H1 (cell line): ENCODE measurements around the gene INPP4B. TPM values are rescaled to one million over a fixed set of nuclear protein-coding genes. Genes with fewer than 3 reads are reported as not detected.

Experiments used
- CTCF ChIA-PET: fragments of 300-600 bp; sonication (Branson Sonifier 250); formaldehyde crosslinking; loops from one replicate; lab custom pipeline; 2021; ENCODE audit not compliant: partially characterized antibody; lab: Charles Lee
- POLR2A ChIA-PET: fragments of 300-600 bp; sonication (Branson Sonifier 250); formaldehyde crosslinking; loops from one replicate; lab custom pipeline; 2021; ENCODE audit warnings: inconsistent platforms; ENCODE audit not compliant: partially characterized antibody; lab: Charles Lee
- DNase-seq, 2 experiments: peaks; one replicate each; pipeline versions ENCODE4 v3.0.0 to v3.0.0-alpha.2; 2010 to 2022; ENCODE audit warnings: low spot score in 2 of 2, low read depth in 1 of 2, mixed read lengths in 1 of 2
- FAIRE-seq: peaks from 2 replicates; lab custom pipeline; 2011; peaks lifted over from hg19 to GRCh38; lab: Jason Lieb, UNC
- H2AFZ ChIP-seq: 2 replicates; pipeline ENCODE4 v1.8.1; 2012; ENCODE audit warnings: low read length, inconsistent platforms
- H2AK5ac ChIP-seq: 2 replicates; pipeline ENCODE4 v1.6.1; 2013; ENCODE audit warnings: low read depth, low read length
- H2BK120ac ChIP-seq: replicated peaks from 2 replicates; pipeline ENCODE3; 2013; ENCODE audit warnings: low read depth, low read length, inconsistent platforms
- H2BK12ac ChIP-seq: 2 replicates; pipeline ENCODE4 v1.6.1; 2013; ENCODE audit warnings: low read depth, low read length
- H2BK15ac ChIP-seq: 2 replicates; pipeline ENCODE4 v1.6.1; 2013; ENCODE audit warnings: low read length
- H2BK20ac ChIP-seq: 2 replicates; pipeline ENCODE4 v1.6.1; 2013; ENCODE audit warnings: low read length
- H2BK5ac ChIP-seq: 2 replicates; pipeline ENCODE4 v1.6.1; 2013; ENCODE audit warnings: low read depth, low read length
- H3K14ac ChIP-seq: 2 replicates; pipeline ENCODE4 v1.6.1; 2013; ENCODE audit warnings: inconsistent platforms; ENCODE audit not compliant: insufficient read length
- H3K18ac ChIP-seq: 2 replicates; pipeline ENCODE4 v1.6.1; 2013; ENCODE audit warnings: low read length; ENCODE audit errors: extremely low read depth
- H3K23ac ChIP-seq: 2 replicates; pipeline ENCODE4 v1.6.1; 2013; ENCODE audit warnings: inconsistent platforms; ENCODE audit not compliant: insufficient read length
- H3K23me2 ChIP-seq: 2 replicates; pipeline ENCODE4 v1.6.1; 2013; ENCODE audit warnings: low read depth, low read length
- H3K27ac ChIP-seq: 2 replicates; pipeline ENCODE4 v1.6.1; 2011; ENCODE audit warnings: low read depth, low read length, inconsistent platforms
- H3K27me3 ChIP-seq, 4 experiments: replicated peaks in 1 of 4; 1 replicate in 1 of 4; 2 replicates in 3 of 4; pipeline versions ENCODE4 v1.6.1 to v1.8.1; 2011 to 2013; ENCODE audit warnings: low read length in 3 of 4, mild to moderate bottlenecking in 3 of 4, inconsistent platforms in 2 of 4, mixed read lengths in 2 of 4, moderate library complexity in 1 of 4; ENCODE audit not compliant: control insufficient read depth in 3 of 4, insufficient read depth in 3 of 4; ENCODE audit errors: extremely low read depth in 1 of 4
- H3K36me3 ChIP-seq, 4 experiments: 2 replicates each; pipeline versions ENCODE4 v1.6.1 to v1.8.1; 2011 to 2013; ENCODE audit warnings: mild to moderate bottlenecking in 4 of 4, low read length in 3 of 4, moderate library complexity in 2 of 4, control low read depth in 1 of 4, inconsistent platforms in 1 of 4; ENCODE audit not compliant: insufficient read depth in 4 of 4, control insufficient read depth in 2 of 4
- H3K4ac ChIP-seq: replicated peaks from 2 replicates; pipeline ENCODE3; 2013; ENCODE audit warnings: low read length, low read depth, mixed read lengths, inconsistent platforms; ENCODE audit not compliant: insufficient read length
- H3K4me1 ChIP-seq, 4 experiments: replicated peaks in 1 of 4; 1 replicate in 1 of 4; 2 replicates in 3 of 4; pipeline versions ENCODE4 v1.6.1 to v1.8.1; 2011 to 2013; ENCODE audit warnings: low read length in 3 of 4, inconsistent platforms in 2 of 4, mixed read lengths in 1 of 4; ENCODE audit not compliant: insufficient read depth in 4 of 4, control insufficient read depth in 3 of 4
- H3K4me2 ChIP-seq, 2 experiments: 2 replicates each; pipeline versions ENCODE4 v1.6.1 to v1.8.1; 2011 to 2013; ENCODE audit warnings: low read depth in 2 of 2, low read length in 2 of 2, control low read depth in 1 of 2, inconsistent platforms in 1 of 2, mild to moderate bottlenecking in 1 of 2; ENCODE audit not compliant: insufficient read depth in 1 of 2
- H3K4me3 ChIP-seq, 4 experiments: fragments of 200-600, 300-600 bp in 1 of 4; sonication (generic), shearing (Covaris generic), sonication (Bioruptor Twin) in 1 of 4; 2 replicates each; pipeline versions ENCODE4 v1.5.1 to v1.8.1; 2011 to 2016; ENCODE audit warnings: low read length in 4 of 4, low read depth in 3 of 4, control low read depth in 2 of 4, inconsistent platforms in 2 of 4, mild to moderate bottlenecking in 2 of 4, mixed read lengths in 1 of 4, moderate library complexity in 1 of 4; ENCODE audit not compliant: insufficient read depth in 2 of 4; ENCODE audit errors: extremely low read depth in 1 of 4
- H3K56ac ChIP-seq: replicated peaks from 2 replicates; pipeline ENCODE3; 2013; ENCODE audit warnings: low read depth, mild to moderate bottlenecking, mixed read lengths, low read length, inconsistent platforms; ENCODE audit not compliant: insufficient read length
- H3K79me1 ChIP-seq: 2 replicates; pipeline ENCODE4 v1.6.1; 2013; ENCODE audit warnings: low read depth, low read length, control low read depth
- H3K79me2 ChIP-seq, 2 experiments: 2 replicates each; pipeline versions ENCODE4 v1.6.1 to v1.8.1; 2012 to 2013; ENCODE audit warnings: low read length in 2 of 2, mild to moderate bottlenecking in 2 of 2, inconsistent platforms in 1 of 2; ENCODE audit not compliant: insufficient read depth in 2 of 2, control insufficient read depth in 1 of 2
- H3K9ac ChIP-seq, 4 experiments: replicated peaks in 1 of 4; 1 replicate in 1 of 4; 2 replicates in 3 of 4; pipeline versions ENCODE4 v1.6.1 to v1.8.1; 2011 to 2013; ENCODE audit warnings: low read depth in 3 of 4, low read length in 3 of 4, control low read depth in 2 of 4, mild to moderate bottlenecking in 2 of 4, moderate library complexity in 2 of 4, inconsistent platforms in 1 of 4; ENCODE audit errors: extremely low read depth in 1 of 4
- H3K9me3 ChIP-seq, 2 experiments: 2 replicates each; pipeline versions ENCODE4 v1.6.1 to v1.8.1; 2012 to 2013; ENCODE audit warnings: mild to moderate bottlenecking in 2 of 2, moderate library complexity in 2 of 2, control low read depth in 1 of 2, inconsistent platforms in 1 of 2, low read depth in 1 of 2, low read length in 1 of 2, mixed read lengths in 1 of 2; ENCODE audit not compliant: insufficient read depth in 2 of 2
- H4K20me1 ChIP-seq, 2 experiments: replicated peaks in 1 of 2; 2 replicates each; pipeline versions ENCODE3 to v1.8.1; 2011 to 2013; ENCODE audit warnings: inconsistent platforms in 2 of 2, low read length in 2 of 2, mild to moderate bottlenecking in 1 of 2; ENCODE audit not compliant: insufficient read depth in 2 of 2, control insufficient read depth in 1 of 2
- H4K5ac ChIP-seq: 2 replicates; pipeline ENCODE4 v1.6.1; 2013; ENCODE audit warnings: low read length, low read depth, mixed read lengths, inconsistent platforms; ENCODE audit not compliant: insufficient read length
- H4K8ac ChIP-seq: 2 replicates; pipeline ENCODE4 v1.8.0; 2013; ENCODE audit warnings: mild to moderate bottlenecking, moderate library complexity, low read length, inconsistent platforms; ENCODE audit not compliant: insufficient read depth; ENCODE audit errors: extremely low read depth
- H4K91ac ChIP-seq: replicated peaks from 2 replicates; pipeline ENCODE3; 2013; ENCODE audit warnings: low read length, mixed read lengths, inconsistent platforms; ENCODE audit not compliant: insufficient read length
- BRCA1 ChIP-seq: IDR thresholded peaks from 2 replicates; pipeline ENCODE4 v1.6.1; 2012; ENCODE audit warnings: low read depth, low read length, improper control_type of control experiment
- HDAC6 ChIP-seq: IDR thresholded peaks from one replicate; pipeline ENCODE4 v1.7.1; 2012; ENCODE audit warnings: low read depth, mild to moderate bottlenecking, inconsistent platforms, low read length, moderate library complexity
- JUN ChIP-seq: IDR thresholded peaks from 2 replicates; pipeline ENCODE4 v1.6.1; 2011; ENCODE audit warnings: low read depth, mild to moderate bottlenecking, improper control_type of control experiment, low read length
- KDM1A ChIP-seq: fragments of 200-600, 300-600 bp; sonication (generic); IDR thresholded peaks from 2 replicates; pipeline ENCODE4 v1.7.1; 2016; ENCODE audit warnings: mild to moderate bottlenecking, low read length, borderline replicate concordance
- MAFK ChIP-seq: IDR thresholded peaks from 2 replicates; pipeline ENCODE4 v1.6.1; 2012; ENCODE audit warnings: low read depth, mild to moderate bottlenecking, improper control_type of control experiment, low read length
- POU5F1 ChIP-seq: IDR thresholded peaks from 2 replicates; pipeline ENCODE4 v1.6.1; 2011; ENCODE audit warnings: low read depth, mild to moderate bottlenecking, low read length, moderate library complexity
- RFX5 ChIP-seq: IDR thresholded peaks from 2 replicates; pipeline ENCODE4 v1.6.1; 2011; ENCODE audit warnings: low read depth, low read length, improper control_type of control experiment, borderline replicate concordance
- SIRT6 ChIP-seq: IDR thresholded peaks from one replicate; pipeline ENCODE4 v1.7.1; 2012; ENCODE audit warnings: low read length, inconsistent platforms
- TCF12 ChIP-seq: IDR thresholded peaks from 2 replicates; pipeline ENCODE4 v1.6.1; 2011; ENCODE audit warnings: low read depth, mild to moderate bottlenecking, low read length
- TEAD4 ChIP-seq: IDR thresholded peaks from 2 replicates; pipeline ENCODE4 v1.6.1; 2012; ENCODE audit warnings: low read depth, low read length, inconsistent platforms, mixed read lengths
- ZNF274 ChIP-seq: IDR thresholded peaks from 2 replicates; pipeline ENCODE4 v1.7.0; 2012; ENCODE audit warnings: low read length, borderline replicate concordance; ENCODE audit errors: extremely low read depth
- WGBS, 2 experiments: shearing (Covaris generic) in 1 of 2; methylation state at CpG; one replicate each; pipeline versions ENCODE4 v1.1.6 to v1.1.7; 2013 to 2015; ENCODE audit warnings: low lambda C conversion rate in 2 of 2, mixed read lengths in 2 of 2, inconsistent platforms in 1 of 2, low coverage in 1 of 2, missing lambda C conversion rate in 1 of 2; ENCODE audit not compliant: insufficient replicate concordance in 2 of 2, insufficient coverage in 1 of 2, insufficient read length in 1 of 2; ENCODE audit errors: extremely low coverage in 1 of 2, missing lambda C conversion rate in 1 of 2; 5-methylcytosine and 5-hydroxymethylcytosine counted together
- polyA plus RNA-seq, 7 experiments: library from polyadenylated mRNA; depleted of rRNA in 3 of 7; stranded (reverse) in 5 of 7; unstranded in 2 of 7; fragments of >200 nt in 5 of 7; fragments of 200-250 nt in 2 of 7; gene quantifications; 1 replicate in 5 of 7; 2 replicates in 1 of 7; 4 replicates in 1 of 7; pipeline versions ENCODE4 v1.2.1 to v1.2.3, GENCODE V29; 2011 to 2013; ENCODE audit warnings: missing spikeins in 2 of 7, mixed read lengths in 2 of 7
- total RNA-seq: library from RNA; stranded (reverse); fragmentation: NEBNext Ultra II Directional; extraction: Animal tissue kit (Norgen Biotek cat#: 25700); gene quantifications from 2 replicates; pipeline ENCODE4 v1.2.1, GENCODE V29; 2021
- TF ChIP-seq, protein P1 (sequence below), 3 experiments: IDR thresholded peaks; 1 replicate in 2 of 3; 2 replicates in 1 of 3; pipeline versions ENCODE4 v1.5.1 to v1.6.1; 2011; ENCODE audit warnings: low read length in 3 of 3, mild to moderate bottlenecking in 3 of 3, inconsistent platforms in 2 of 3, low read depth in 1 of 3, moderate library complexity in 1 of 3; ENCODE audit not compliant: insufficient read depth in 1 of 3; ENCODE audit errors: control extremely low read depth in 1 of 3
- TF ChIP-seq, protein P2 (sequence below): IDR thresholded peaks from 2 replicates; pipeline ENCODE4 v1.6.1; 2012; ENCODE audit warnings: inconsistent platforms

Gene INPP4B
- total and polyA plus RNA-seq, 2 of the 8 experiments (the other 6 are each of a cell fraction or from before 2014, with no cell fraction given): 0.11 to 0.54 TPM

DNA sequence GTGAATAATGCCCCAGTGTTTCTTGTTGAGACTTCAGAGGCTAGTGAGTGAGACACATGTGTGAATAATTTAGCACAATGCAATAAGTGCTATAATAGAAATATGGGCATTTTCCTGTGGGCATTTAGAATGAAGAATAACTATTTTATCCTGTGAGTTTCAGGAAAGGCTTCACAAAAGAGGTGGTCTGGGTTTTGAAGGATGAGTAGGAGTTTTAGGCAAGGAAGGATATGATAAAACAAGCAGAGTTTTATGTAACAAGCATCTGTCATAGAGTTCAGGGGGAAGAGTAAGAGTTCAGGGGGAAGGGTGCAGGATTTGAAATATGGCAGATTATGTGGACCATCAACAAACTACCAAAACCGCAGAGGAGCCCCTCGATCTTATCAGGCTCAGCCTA lies 529.2 kb downstream of the INPP4B start:
- H3K27ac ChIP-seq: no peak overlapping the region
- no peak overlapping the region for H3K56ac ChIP-seq
- no peak overlapping the region for H2BK12ac ChIP-seq
- H4K5ac ChIP-seq: no peak overlapping the region
- H2BK15ac ChIP-seq: no peak overlapping the region
- no peak overlapping the region for H3K4me3 ChIP-seq
- no peaks in the 10 kb centered on the region for H3K23me2 ChIP-seq
- FAIRE-seq (no peak), DNase-seq (no peak)
- no peak overlapping the region for H3K4ac ChIP-seq
- H3K9me3 ChIP-seq: no peaks in the 10 kb centered on the region
- no peak overlapping the region for H2BK120ac ChIP-seq
- no peak overlapping the region for H3K14ac ChIP-seq
- H2AK5ac ChIP-seq: no peak overlapping the region
- H3K79me1 ChIP-seq: no peaks in the 10 kb centered on the region
- no peak overlapping the region for H2AFZ ChIP-seq
- no peak overlapping the region for H2BK5ac ChIP-seq
- no peaks in the 10 kb centered on the region for H3K4me1 ChIP-seq
- H3K79me2 ChIP-seq: no peaks in the 10 kb centered on the region
- H3K4me2 ChIP-seq: no peak overlapping the region
- no peak overlapping the region for H3K18ac ChIP-seq
- ChIA-PET POLR2A (no interaction called here), CTCF (no interaction called here)
- no peak overlapping the region for H4K8ac ChIP-seq
- 91% methylated on average over 2 of the region's 2 CpGs; no CpG with 5 or more reads in 1 of the 2 experiments for WGBS, 2 experiments
- H3K27me3 ChIP-seq: no peaks in the 10 kb centered on the region
- no peaks in the 10 kb centered on the region for H3K36me3 ChIP-seq
- H2BK20ac ChIP-seq: no peak overlapping the region
- H4K91ac ChIP-seq: no peak overlapping the region
- H3K23ac ChIP-seq: no peak overlapping the region
- H3K9ac ChIP-seq: no peak overlapping the region
- H4K20me1 ChIP-seq: no peaks in the 10 kb centered on the region
- TF ChIP-seq, protein P1, sequence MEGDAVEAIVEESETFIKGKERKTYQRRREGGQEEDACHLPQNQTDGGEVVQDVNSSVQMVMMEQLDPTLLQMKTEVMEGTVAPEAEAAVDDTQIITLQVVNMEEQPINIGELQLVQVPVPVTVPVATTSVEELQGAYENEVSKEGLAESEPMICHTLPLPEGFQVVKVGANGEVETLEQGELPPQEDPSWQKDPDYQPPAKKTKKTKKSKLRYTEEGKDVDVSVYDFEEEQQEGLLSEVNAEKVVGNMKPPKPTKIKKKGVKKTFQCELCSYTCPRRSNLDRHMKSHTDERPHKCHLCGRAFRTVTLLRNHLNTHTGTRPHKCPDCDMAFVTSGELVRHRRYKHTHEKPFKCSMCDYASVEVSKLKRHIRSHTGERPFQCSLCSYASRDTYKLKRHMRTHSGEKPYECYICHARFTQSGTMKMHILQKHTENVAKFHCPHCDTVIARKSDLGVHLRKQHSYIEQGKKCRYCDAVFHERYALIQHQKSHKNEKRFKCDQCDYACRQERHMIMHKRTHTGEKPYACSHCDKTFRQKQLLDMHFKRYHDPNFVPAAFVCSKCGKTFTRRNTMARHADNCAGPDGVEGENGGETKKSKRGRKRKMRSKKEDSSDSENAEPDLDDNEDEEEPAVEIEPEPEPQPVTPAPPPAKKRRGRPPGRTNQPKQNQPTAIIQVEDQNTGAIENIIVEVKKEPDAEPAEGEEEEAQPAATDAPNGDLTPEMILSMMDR (IDR thresholded peaks at IDR 0.05; ENCODE audit: control extremely low read depth in 1 of 3, insufficient read depth in 1 of 3, low read depth in 1 of 3, low read length in 3 of 3): no peak
- TF ChIP-seq ZNF274 (no peak), TEAD4 (no peak), TCF12 (no peak), POU5F1 (no peak), SIRT6 (no peak), HDAC6 (no peak), KDM1A (no peak), RFX5 (no peak), JUN (no peak), BRCA1 (no peak), MAFK (no peak)
- TF ChIP-seq, protein P2, sequence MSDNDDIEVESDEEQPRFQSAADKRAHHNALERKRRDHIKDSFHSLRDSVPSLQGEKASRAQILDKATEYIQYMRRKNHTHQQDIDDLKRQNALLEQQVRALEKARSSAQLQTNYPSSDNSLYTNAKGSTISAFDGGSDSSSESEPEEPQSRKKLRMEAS: no peak
